ENCODE measurements around the gene KRT28.

KRT28 gene

DNA sequence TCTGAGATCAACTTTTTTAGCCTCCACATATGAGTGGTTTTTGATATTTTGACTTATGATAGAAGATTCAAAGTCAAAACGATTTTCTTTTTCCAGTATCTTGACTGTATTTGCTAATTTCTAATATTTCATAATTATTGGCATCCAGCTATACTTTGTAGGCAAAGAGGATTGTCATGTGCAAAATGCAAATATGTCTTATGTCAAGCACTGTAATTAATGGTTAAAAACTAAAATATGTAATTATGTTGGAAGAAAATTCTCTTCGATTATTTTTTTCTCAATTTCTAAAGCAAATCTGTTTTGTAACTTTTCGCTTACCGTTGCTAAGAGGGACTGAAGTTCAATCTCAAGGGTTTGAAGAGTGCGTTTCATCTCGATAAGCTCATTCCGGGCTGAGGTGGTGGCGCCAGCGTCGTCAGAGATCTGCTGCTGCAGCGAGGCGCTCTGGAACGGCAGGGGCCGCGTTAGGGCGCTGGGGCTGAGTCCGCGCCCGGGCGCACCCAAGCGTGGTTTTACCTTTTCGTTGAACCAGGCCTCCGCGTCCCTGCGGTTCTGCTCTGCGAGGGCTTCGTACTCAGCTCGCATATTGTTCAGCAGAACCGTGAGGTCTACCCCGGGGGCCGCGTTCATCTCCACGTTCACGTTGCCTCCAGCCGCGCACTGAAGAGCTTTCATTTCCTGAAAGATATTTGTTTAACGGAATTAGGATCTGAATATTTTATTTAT is 20.4 kb downstream of the KRT28 start:
- no peaks in the 10 kb centered on the region for H3K27me3 ChIP-seq (ENCODE audit: low read length)
- H3K4me3 ChIP-seq (ENCODE audit: insufficient read depth, low read length, poor library complexity, severe bottlenecking) = no peak overlapping the region
- H4K20me1 ChIP-seq (ENCODE audit: low read depth, low read length) = no peaks in the 10 kb centered on the region
- H3F3A ChIP-seq (ENCODE audit: insufficient read depth) = no peaks in the 10 kb centered on the region
- no peaks in the 10 kb centered on the region for H3K79me2 ChIP-seq (ENCODE audit: insufficient read depth, low read length)
- H3K4me2 ChIP-seq (ENCODE audit: low read depth, low read length, poor library complexity, severe bottlenecking) = no peak overlapping the region
- TF ChIP-seq CTCF (IDR thresholded peaks at IDR 0.05; ENCODE audit: insufficient read depth, low read length, poor library complexity, severe bottlenecking) = no peak
- no peak for TF ChIP-seq EZH2phosphoT487 (conservative IDR thresholded peaks at IDR 0.05; ENCODE audit: low read length)
- H3K9ac ChIP-seq (ENCODE audit: low read length) = no peak overlapping the region
- no peaks in the 10 kb centered on the region for H3K9me3 ChIP-seq (ENCODE audit: insufficient read depth, low read length)
- no peak overlapping the region for H3K27ac ChIP-seq (ENCODE audit: low read depth, low read length)
- H3K9me2 ChIP-seq (replicated peaks; ENCODE audit: insufficient read depth, low read length) = no peaks in the 10 kb centered on the region
- no peaks in the 10 kb centered on the region for H3K36me3 ChIP-seq (ENCODE audit: low read length)
- no peak overlapping the region for H2AFZ ChIP-seq (ENCODE audit: low read depth, low read length, severe bottlenecking)

GRCh38 chr17:40778461-40778860 is 21.3 kb downstream of the KRT28 start:
- no peak overlapping the region for H3K9ac ChIP-seq (ENCODE audit: low read length)
- H3K9me3 ChIP-seq (ENCODE audit: insufficient read depth, low read length) = no peaks in the 10 kb centered on the region
- H3K79me2 ChIP-seq (ENCODE audit: insufficient read depth, low read length) = no peaks in the 10 kb centered on the region
- no peak overlapping the region for H3K4me2 ChIP-seq (ENCODE audit: low read depth, low read length, poor library complexity, severe bottlenecking)
- H4K20me1 ChIP-seq (ENCODE audit: low read depth, low read length) = no peaks in the 10 kb centered on the region
- no peak overlapping the region for H2AFZ ChIP-seq (ENCODE audit: low read depth, low read length, severe bottlenecking)
- no peaks in the 10 kb centered on the region for H3F3A ChIP-seq (ENCODE audit: insufficient read depth)
- H3K36me3 ChIP-seq (ENCODE audit: low read length) = no peaks in the 10 kb centered on the region
- TF ChIP-seq EZH2phosphoT487 (conservative IDR thresholded peaks at IDR 0.05; ENCODE audit: low read length) = no peak
- no peak for TF ChIP-seq CTCF (IDR thresholded peaks at IDR 0.05; ENCODE audit: insufficient read depth, low read length, poor library complexity, severe bottlenecking)
- H3K4me3 ChIP-seq (ENCODE audit: insufficient read depth, low read length, poor library complexity, severe bottlenecking) = no peak overlapping the region
- no peaks in the 10 kb centered on the region for H3K27me3 ChIP-seq (ENCODE audit: low read length)
- H3K27ac ChIP-seq (ENCODE audit: low read depth, low read length) = no peak overlapping the region
- no peaks in the 10 kb centered on the region for H3K9me2 ChIP-seq (replicated peaks; ENCODE audit: insufficient read depth, low read length)

DNA sequence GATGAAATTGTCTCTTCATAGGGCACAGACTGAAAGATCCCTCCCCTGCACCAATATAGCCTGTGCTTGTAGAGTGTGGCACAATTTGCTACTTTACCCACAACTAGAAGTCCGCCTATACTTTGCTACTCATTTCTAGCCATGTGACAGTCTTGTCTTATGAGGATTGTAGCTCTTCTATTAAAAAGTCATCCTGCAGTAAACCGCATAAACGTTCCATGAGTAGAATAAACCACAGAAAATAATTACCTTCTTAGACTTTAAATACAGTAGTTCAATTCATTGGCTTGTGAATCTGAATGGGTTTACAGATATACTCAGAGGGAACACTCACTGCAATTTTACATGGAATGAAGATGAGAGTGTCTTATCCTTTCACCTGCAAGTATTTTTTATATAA is 21.8 kb downstream of the KRT28 start:
- no peaks in the 10 kb centered on the region for H3F3A ChIP-seq (ENCODE audit: insufficient read depth)
- H2AFZ ChIP-seq (ENCODE audit: low read depth, low read length, severe bottlenecking) = no peak overlapping the region
- H3K4me3 ChIP-seq (ENCODE audit: insufficient read depth, low read length, poor library complexity, severe bottlenecking) = no peak overlapping the region
- H3K27ac ChIP-seq (ENCODE audit: low read depth, low read length) = no peak overlapping the region
- no peak overlapping the region for H3K4me2 ChIP-seq (ENCODE audit: low read depth, low read length, poor library complexity, severe bottlenecking)
- no peak overlapping the region for H3K9ac ChIP-seq (ENCODE audit: low read length)
- H4K20me1 ChIP-seq (ENCODE audit: low read depth, low read length) = no peaks in the 10 kb centered on the region
- TF ChIP-seq CTCF (IDR thresholded peaks at IDR 0.05; ENCODE audit: insufficient read depth, low read length, poor library complexity, severe bottlenecking) (no peak), EZH2phosphoT487 (conservative IDR thresholded peaks at IDR 0.05; ENCODE audit: low read length) (no peak)
- H3K27me3 ChIP-seq (ENCODE audit: low read length) = no peaks in the 10 kb centered on the region
- H3K79me2 ChIP-seq (ENCODE audit: insufficient read depth, low read length) = no peaks in the 10 kb centered on the region
- no peaks in the 10 kb centered on the region for H3K9me3 ChIP-seq (ENCODE audit: insufficient read depth, low read length)
- H3K9me2 ChIP-seq (replicated peaks; ENCODE audit: insufficient read depth, low read length) = no peaks in the 10 kb centered on the region
- H3K36me3 ChIP-seq (ENCODE audit: low read length) = no peaks in the 10 kb centered on the region

Data from SU-DHL-6 (cell line).